Measurements from ENCODE around the gene TMEM91.
"Not testable (repeated sequence)": the region's sequence is repeated elsewhere in the genome, so short reads cannot be mapped to it uniquely, and the experiment has no call there.

Gene TMEM91

GRCh38 chr19:41381536-41381935, 5.2 kb downstream of the TMEM91 start:
- not testable (repeated sequence) for DNase-seq

DNA sequence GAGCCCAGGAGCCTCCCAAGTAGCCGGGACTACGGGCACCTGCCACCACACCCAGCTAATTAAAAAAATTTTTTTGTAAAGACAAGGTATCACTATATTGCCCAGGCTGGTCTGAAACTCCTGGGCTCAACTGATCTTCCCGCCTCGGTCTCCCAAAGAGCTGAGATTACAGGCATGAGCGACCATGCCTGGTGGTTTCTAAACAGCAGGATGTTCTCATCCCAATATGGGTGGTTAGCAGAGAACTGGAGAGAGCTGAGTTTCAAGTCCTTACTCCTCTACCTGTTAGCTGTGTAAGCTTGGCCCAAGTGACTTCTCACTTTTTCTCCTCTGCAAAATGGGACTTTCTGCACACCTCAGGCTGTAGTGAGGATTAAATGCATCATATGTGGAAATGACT, 8.0 kb downstream of the TMEM91 start:
- no peak for DNase-seq

DNA sequence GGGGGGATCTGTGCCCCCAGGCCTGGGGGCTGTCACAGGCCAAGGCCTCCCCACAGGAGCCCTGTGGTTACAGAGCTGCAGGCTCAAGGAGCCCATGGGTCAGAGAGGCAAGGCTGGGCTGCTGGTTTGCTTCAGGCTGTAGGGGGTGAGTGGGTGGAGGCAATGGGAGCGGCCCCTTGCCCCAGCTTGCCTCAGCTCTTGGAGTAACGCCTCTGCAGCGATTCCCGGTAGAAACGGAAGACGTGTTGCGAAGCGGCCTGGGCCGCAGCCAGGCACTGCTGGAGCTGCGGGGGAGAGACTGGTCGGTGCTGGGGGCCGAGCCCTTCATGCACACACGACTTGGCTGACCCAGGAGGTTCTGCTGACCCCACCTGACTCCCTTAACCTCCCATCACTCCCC, 10.1 kb downstream of the TMEM91 start:
- no peak for DNase-seq

DNA sequence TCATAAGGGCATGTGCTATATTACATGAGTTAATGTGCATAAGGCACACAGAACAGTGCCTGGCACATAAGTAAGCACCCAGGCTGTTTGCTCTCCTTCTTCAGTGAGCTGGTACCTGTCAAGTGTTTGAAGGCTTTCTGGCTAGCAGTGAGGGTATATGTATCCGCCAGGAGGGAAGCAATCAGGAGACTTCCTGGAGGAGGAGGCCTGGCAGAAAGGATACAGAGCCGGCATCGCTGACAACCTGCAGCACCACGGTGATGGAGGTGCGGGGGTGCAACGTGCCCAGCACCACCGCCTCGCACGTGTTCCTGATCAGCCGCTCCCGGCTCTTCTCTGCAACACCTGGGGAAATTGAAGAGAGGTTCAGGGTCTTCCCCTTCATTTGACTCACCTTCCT, 15.3 kb downstream of the TMEM91 start:
- DNase-seq, result no peak

DNA sequence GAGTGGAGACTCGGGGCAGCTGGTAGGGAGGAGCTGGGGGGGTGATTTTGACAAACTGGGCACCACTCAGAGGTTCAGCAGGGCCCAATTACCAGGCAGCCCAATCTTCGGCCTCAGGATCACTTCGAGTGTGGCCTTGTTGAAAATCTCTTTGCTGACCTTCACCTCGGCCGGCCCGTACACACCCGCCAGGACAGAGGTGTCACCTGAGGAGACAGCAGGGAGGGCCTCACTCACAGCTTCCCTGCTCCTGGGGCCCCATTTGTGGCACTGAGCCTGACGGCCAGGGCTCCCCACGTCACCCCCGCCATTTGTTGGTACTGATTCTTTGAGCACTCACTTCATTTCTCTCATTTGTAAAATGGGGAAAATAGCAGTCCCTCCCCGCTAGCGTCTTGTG, 16.4 kb downstream of the TMEM91 start:
- no peak for DNase-seq

DNA sequence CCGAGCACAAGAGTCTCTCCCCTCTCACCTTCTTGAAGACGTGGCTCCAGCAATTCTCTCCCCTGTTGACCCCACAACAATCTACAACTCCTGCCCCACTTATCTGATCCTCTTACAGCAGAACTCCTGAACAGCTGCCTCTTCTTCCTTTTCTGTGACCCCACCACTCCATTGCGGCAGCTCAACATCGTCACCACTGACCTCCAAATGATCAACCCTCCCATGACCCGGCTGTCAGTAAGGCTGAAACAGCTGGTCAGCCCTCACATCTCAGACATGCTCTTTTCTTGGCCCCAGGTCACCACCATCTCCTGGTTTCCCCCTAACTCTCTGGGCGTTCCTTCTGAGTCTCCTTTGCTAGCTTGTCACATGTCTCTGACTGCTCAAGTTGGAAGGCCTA, 19.0 kb downstream of the TMEM91 start:
- DNase-seq, result no peak

DNA sequence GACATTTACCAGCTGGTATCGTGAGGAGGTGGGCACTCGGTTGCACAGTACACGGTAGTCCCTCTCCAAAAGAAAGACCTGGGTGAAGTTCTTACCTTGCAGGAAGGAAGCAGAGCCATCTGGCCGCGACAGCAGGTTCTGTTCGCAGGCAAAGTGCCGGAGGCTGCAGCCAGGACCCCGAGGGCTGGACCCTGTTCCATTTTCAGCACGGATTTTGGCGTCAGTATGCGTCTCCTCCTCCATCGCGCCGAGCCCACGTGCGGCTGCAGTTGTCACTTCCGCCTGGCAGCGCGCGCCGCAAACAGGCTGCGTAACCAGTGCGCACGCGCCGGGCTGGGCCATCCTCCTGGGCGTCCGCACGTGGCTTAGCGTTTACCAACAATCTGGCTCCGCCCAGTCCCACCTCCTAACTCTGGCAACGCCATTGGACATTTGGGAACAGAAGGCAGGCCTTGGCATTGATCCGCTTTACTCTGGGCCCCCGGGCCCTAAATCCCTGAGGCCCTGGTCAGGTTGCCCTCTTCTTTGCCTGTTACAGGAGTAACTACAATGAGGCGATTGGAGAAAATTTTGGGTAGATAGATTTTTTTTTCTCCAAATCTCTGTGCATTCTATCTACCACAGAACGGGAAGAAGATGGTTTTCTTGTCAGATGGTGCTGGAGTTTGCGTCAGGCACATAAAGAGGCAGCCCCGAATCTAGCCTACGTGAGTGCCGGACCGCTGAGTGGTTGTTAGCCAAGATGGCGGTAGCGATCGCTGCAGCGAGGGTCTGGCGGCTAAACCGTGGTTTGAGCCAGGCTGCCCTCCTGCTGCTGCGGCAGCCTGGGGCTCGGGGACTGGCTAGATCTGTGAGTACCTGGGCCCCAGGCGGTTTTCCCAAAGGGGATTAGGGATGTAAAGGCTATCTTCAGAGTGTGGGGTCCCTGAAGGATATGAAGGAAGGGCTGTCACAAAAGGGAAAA, 21.0 kb downstream of the TMEM91 start, which contains the start of the genes BCKDHA and EXOSC5:
Gene BCKDHA (plus strand): TSS at position 733 of the 964 bp plus-strand sequence. CDS start 10 bp downstream, at position 743.
Gene EXOSC5 (minus strand): TSS at position 274 of the 964 bp plus-strand sequence. CDS start 31 bp downstream, at position 243.
- peak; percentile 100 for DNase-seq

- no peak for DNase-seq
These were observed 21.7 kb downstream of the TMEM91 start for GRCh38 chr19:41398050-41398418.

GRCh38 chr19:41398598-41398997, 22.3 kb downstream of the TMEM91 start:
- no peak for DNase-seq

- DNase-seq, result no peak
These were observed 22.8 kb downstream of the TMEM91 start for GRCh38 chr19:41399091-41399490.

- no peak for DNase-seq
These were observed 23.2 kb downstream of the TMEM91 start for GRCh38 chr19:41399525-41399924.

GRCh38 chr19:41401483-41401882, 25.1 kb downstream of the TMEM91 start:
- no peak for DNase-seq

GRCh38 chr19:41402010-41402409, 25.7 kb downstream of the TMEM91 start:
- DNase-seq, result no peak

DNA sequence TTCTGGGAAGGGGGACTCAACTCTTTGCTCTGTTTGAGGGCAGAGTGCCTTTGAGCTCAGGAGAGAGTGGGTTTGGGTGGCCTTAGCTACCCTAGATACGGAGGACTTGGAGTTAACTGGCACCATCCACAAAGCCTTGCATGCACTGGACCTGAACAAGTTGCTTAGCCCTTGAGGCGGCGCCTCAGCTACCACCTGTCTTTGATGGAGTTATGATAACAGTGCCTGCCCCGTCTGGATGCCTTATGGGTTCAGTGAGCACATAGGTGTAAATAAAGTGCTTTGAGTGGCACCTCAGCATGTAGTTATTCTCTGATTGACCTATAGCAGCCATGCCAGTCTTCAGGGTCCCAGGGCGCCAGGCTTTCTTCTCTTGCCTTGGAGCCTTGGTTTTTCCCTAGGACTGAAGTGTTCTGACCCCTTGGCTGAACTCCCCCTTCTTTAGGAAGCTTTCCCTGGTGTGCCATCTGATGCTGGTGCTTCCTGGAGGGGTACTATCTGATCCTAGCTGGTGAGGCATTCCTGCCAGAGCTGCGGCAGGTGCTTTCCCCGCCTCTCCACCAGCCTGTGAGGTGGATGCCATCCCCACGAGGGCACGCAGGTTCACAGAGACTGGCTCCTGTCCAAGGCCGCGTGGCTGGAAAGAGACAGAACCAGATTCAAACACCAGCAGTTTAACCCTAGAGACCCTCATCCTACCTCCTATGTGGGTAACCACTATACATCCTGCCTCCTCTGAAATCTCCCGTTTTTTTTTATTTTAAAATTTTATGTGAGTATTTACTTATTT, 27.0 kb downstream of the TMEM91 start:
- DNase-seq, result no peak

- DNase-seq, result no peak
These were observed 29.4 kb downstream of the TMEM91 start for GRCh38 chr19:41405776-41406175.

GRCh38 chr19:41407271-41407670, 30.9 kb downstream of the TMEM91 start:
- DNase-seq, result no peak

DNA sequence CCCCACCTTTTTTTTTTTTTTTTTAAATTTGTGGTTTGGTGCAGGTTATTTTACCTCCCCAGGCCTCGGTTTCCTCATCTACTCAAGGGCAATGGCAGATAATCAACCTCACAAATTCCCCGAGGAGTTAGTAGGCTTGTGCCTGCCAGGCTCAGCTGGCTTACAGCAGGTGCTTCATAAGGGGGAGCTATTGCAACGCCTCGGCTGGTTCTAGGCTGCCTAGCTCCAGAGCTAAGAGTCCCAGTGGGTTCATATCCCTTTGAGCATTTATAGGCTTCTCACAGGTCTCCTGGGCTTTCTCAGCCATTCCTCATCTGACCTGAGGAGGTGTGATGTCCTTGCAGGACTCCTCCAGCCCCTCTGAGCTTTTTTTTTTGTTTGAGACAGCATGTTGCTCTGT, 31.9 kb downstream of the TMEM91 start:
- DNase-seq, result no peak

DNA sequence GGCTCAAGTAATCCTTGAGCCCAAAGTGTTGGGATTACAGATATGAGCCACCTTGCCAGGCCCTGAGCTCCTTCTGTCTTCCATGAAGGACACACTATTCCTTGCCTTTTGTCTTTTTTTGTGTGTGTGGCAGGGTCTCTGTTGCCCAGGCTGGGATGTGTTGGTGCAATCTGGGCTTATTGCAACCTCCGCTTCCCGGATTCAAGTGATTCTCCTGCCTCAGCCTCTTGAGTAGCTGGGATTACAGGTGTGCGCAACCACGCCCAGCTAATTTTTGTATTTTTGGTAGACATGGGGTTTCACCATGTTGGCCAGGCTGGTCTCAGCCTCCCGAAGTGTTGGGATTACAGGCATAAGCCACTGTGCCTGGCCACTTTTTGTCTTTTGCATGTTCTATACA, 32.5 kb downstream of the TMEM91 start:
- DNase-seq, result not testable (repeated sequence)

GRCh38 chr19:41409288-41409687, 33.0 kb downstream of the TMEM91 start:
- DNase-seq, result peak in 1 of 2 donors; percentile 13

- DNase-seq, result no peak
These were observed 34.2 kb downstream of the TMEM91 start for GRCh38 chr19:41410336-41411054.

DNA sequence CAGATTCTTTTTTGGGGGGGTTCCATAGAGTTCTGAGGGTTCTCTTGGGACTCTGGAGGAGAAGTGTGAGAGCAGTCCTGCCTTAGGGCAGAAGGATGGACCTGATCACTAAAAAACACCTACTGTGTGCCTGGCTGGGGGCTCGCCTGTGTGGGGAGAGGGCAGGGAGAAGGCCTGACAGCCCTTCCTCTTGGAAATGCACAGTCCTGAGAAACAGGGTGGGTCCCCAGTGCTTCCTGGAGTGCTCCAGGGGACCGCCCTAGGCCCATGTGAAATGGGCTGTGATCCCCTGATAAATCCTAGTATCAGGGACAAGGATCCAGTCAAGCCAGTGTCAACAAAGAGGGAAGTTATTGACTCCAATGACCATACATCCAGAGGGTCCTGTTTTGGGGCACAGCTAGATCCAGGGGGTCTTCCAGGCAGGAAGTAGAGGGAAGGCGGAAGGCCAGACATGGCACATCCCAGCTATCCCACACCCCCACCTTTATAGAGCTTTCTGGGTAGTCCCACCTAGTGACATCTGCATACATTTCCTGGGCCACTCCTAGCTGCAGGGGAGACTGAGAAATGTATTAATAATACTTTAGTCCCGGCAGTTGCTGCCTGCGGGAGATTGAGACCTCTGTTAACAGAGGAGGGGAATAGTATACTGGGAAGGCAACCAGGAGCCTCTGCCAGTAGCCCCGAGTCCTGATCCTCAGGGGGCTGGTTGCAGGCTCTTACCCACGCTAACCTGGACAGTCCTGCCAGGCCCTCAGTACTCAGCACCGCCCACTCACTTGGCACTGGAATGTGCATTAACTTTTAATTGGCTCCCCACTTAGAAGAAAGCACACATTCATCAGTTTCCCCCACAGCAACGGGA, 35.0 kb downstream of the TMEM91 start:
- DNase-seq, result no peak

DNA sequence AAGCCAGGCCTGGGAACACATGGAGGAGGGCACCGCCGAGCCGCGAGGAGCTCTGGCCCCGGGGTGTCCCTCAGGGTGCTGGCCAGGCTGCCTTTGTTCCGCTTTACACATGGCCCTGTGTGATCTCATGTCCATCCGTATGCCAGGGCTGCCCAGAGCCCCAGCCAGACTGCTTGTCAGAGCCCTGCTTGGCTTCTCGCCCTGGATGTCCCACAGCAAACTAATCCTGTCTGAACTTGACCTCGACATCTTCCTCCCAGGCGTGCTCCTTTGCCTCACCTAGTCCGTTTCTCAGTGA, 35.6 kb downstream of the TMEM91 start:
- DNase-seq, result no peak

Data from CD4-positive, alpha-beta T cell treated with Interleukin-1 beta for 1 hour (primary cell).